Measurements from ENCODE around the gene STK38.

DNA sequence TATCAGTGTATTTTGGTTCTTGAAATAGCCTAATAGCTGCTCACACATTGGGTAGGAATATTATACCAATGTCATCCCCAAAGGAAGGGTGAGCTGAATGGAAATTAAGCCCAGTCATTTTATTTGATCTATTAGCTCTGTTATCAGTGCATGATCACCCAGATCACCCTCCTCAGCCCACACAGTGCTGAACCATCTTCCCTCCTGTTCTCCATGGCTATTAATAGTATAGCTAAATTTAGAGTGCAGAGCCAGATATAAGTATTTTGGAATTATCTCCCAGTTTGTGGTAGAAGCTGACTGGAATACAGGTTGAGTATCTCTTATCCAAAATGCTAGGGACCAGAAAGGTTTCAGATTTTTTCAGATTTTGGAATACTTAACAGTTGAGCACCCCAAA is 59.1 kb downstream of the STK38 start:
- TF ChIP-seq ZBTB33 (IDR thresholded peaks at IDR 0.05), result no peak
- no peak for TF ChIP-seq CTCF (IDR thresholded peaks at IDR 0.05; ENCODE audit: low read depth, low read length, missing input control)
- no peak for TF ChIP-seq JUND (IDR thresholded peaks at IDR 0.05)
- no peak for TF ChIP-seq SP1 (IDR thresholded peaks at IDR 0.05)
- TF ChIP-seq TAF1 (conservative IDR thresholded peaks at IDR 0.05), result no peak
- TF ChIP-seq, protein P1, sequence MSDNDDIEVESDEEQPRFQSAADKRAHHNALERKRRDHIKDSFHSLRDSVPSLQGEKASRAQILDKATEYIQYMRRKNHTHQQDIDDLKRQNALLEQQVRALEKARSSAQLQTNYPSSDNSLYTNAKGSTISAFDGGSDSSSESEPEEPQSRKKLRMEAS (IDR thresholded peaks at IDR 0.05), result no peak
- TF ChIP-seq, protein P2, sequence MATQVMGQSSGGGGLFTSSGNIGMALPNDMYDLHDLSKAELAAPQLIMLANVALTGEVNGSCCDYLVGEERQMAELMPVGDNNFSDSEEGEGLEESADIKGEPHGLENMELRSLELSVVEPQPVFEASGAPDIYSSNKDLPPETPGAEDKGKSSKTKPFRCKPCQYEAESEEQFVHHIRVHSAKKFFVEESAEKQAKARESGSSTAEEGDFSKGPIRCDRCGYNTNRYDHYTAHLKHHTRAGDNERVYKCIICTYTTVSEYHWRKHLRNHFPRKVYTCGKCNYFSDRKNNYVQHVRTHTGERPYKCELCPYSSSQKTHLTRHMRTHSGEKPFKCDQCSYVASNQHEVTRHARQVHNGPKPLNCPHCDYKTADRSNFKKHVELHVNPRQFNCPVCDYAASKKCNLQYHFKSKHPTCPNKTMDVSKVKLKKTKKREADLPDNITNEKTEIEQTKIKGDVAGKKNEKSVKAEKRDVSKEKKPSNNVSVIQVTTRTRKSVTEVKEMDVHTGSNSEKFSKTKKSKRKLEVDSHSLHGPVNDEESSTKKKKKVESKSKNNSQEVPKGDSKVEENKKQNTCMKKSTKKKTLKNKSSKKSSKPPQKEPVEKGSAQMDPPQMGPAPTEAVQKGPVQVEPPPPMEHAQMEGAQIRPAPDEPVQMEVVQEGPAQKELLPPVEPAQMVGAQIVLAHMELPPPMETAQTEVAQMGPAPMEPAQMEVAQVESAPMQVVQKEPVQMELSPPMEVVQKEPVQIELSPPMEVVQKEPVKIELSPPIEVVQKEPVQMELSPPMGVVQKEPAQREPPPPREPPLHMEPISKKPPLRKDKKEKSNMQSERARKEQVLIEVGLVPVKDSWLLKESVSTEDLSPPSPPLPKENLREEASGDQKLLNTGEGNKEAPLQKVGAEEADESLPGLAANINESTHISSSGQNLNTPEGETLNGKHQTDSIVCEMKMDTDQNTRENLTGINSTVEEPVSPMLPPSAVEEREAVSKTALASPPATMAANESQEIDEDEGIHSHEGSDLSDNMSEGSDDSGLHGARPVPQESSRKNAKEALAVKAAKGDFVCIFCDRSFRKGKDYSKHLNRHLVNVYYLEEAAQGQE (IDR thresholded peaks at IDR 0.05), result no peak

Measured in liver (tissue), 3 donors.